DMS153 (cell line): ENCODE measurements around the gene CUL9.

ENCODE experiments used
- DNase-seq: peaks from one replicate; lab custom pipeline; 2025; lab: John Stamatoyannopoulos, UW

Gene CUL9

GRCh38 chr6:43257367-43258145 is 75.6 kb downstream of the CUL9 start:
- no peak for DNase-seq

- DNase-seq, result no peak
Observed at GRCh38 chr6:43258180-43258579, 76.2 kb downstream of the CUL9 start.

- DNase-seq, result no peak
Observed at GRCh38 chr6:43258807-43259686, 77.1 kb downstream of the CUL9 start.

- DNase-seq, result no peak
Observed at GRCh38 chr6:43260791-43261190, 78.8 kb downstream of the CUL9 start.

GRCh38 chr6:43261198-43261597 is 79.2 kb downstream of the CUL9 start:
- DNase-seq, result no peak

GRCh38 chr6:43262000-43262779 is 80.2 kb downstream of the CUL9 start:
- DNase-seq, result peak; percentile 21

GRCh38 chr6:43262780-43263313 is 80.9 kb downstream of the CUL9 start:
- DNase-seq, result no peak

- peak; percentile 62 for DNase-seq
Observed at GRCh38 chr6:43263314-43264178, 81.5 kb downstream of the CUL9 start.

- DNase-seq, result no peak
Observed at GRCh38 chr6:43264599-43265145, 82.7 kb downstream of the CUL9 start.

GRCh38 chr6:43265564-43265963 is 83.6 kb downstream of the CUL9 start:
- DNase-seq, result no peak

GRCh38 chr6:43267619-43268354 is 85.8 kb downstream of the CUL9 start:
- no peak for DNase-seq

GRCh38 chr6:43268355-43268700 is 86.3 kb downstream of the CUL9 start:
- no peak for DNase-seq

- no peak for DNase-seq
Observed at GRCh38 chr6:43268782-43269272, 86.8 kb downstream of the CUL9 start.

- no peak for DNase-seq
Observed at GRCh38 chr6:43269273-43270007, 87.4 kb downstream of the CUL9 start.

GRCh38 chr6:43271103-43271815 is 89.3 kb downstream of the CUL9 start:
- DNase-seq, result peak; percentile 72

- no peak for DNase-seq
Observed at GRCh38 chr6:43271944-43272343, 89.9 kb downstream of the CUL9 start.

GRCh38 chr6:43273707-43274106 is 91.7 kb downstream of the CUL9 start:
- no peak for DNase-seq
